B cell (primary cell): ENCODE data around the gene TCF12. TPM values are rescaled to one million over a fixed set of nuclear protein-coding genes. Genes with fewer than 3 reads are reported as not detected.

Source experiments
- ATAC-seq: fragments of 200-7000 bp; cut with Tn5 transposase; one replicate; pipeline ENCODE4 v1.10.0; 2021; ENCODE audit warnings: low read depth, mild to moderate bottlenecking, moderate number of reproducible peaks, moderate library complexity
- CTCF ChIA-PET: fragments of 350-600 bp; sonication (Branson Sonifier 250); formaldehyde crosslinking; loops from one replicate; lab custom pipeline; 2021; ENCODE audit warnings: antibody characterized with exemption, inconsistent platforms; lab: Charles Lee
- POLR2A ChIA-PET: fragments of 350-600 bp; sonication (Branson Sonifier 250); formaldehyde crosslinking; loops from one replicate; lab custom pipeline; 2021; ENCODE audit warnings: antibody characterized with exemption; lab: Charles Lee
- DNase-seq: peaks from one replicate; pipeline ENCODE4 v3.0.0; 2013
- H2AFZ ChIP-seq: 2 replicates; pipeline ENCODE4 v1.6.1; 2012; ENCODE audit warnings: mild to moderate bottlenecking, low read depth, low read length; ENCODE audit not compliant: insufficient read depth, poor library complexity, severe bottlenecking
- H3K27ac ChIP-seq, 2 donors: 1 replicate in 1 of 2; 2 replicates in 1 of 2; pipeline ENCODE4 v1.5.1; 2012 to 2013; ENCODE audit warnings: low read length in 2 of 2, mild to moderate bottlenecking in 2 of 2, moderate library complexity in 1 of 2
- H3K27me3 ChIP-seq, 4 experiments: fragments of 200-600 bp in 1 of 4; sonication (generic) in 1 of 4; replicated peaks in 1 of 4; 1 replicate in 2 of 4; 2 replicates in 2 of 4; pipeline versions ENCODE4 v1.6.1 to v1.7.0; 2013 to 2016; ENCODE audit warnings: low read length in 3 of 4, mild to moderate bottlenecking in 2 of 4, mixed read lengths in 1 of 4, moderate library complexity in 1 of 4; ENCODE audit not compliant: insufficient read depth in 4 of 4, control insufficient read depth in 3 of 4; ENCODE audit errors: control extremely low read depth in 1 of 4
- H3K36me3 ChIP-seq, 2 experiments: replicated peaks in 1 of 2; 1 replicate in 1 of 2; 2 replicates in 1 of 2; pipeline versions ENCODE4 v1.6.1 to v1.7.1; 2013; ENCODE audit warnings: low read length in 1 of 2; ENCODE audit not compliant: insufficient read depth in 2 of 2, control insufficient read depth in 1 of 2; ENCODE audit errors: control extremely low read depth in 1 of 2, extremely low read depth in 1 of 2
- H3K4me1 ChIP-seq, 2 donors: fragments of 200-600 bp in 1 of 2; sonication (generic) in 1 of 2; 1 replicate in 1 of 2; 2 replicates in 1 of 2; pipeline versions ENCODE4 v1.5.1 to v1.6.1; 2013 to 2017; ENCODE audit warnings: low read length in 2 of 2; ENCODE audit not compliant: control insufficient read depth in 2 of 2, insufficient read depth in 2 of 2
- H3K4me2 ChIP-seq: replicated peaks from 2 replicates; pipeline ENCODE3; 2012; ENCODE audit warnings: mild to moderate bottlenecking, low read depth, low read length; ENCODE audit not compliant: poor library complexity, severe bottlenecking
- H3K4me3 ChIP-seq, 5 experiments: fragments of 200-600 bp in 1 of 5; sonication (generic) in 1 of 5; 1 replicate in 3 of 5; 2 replicates in 2 of 5; pipeline versions ENCODE4 v1.5.1 to v1.7.0; 2011 to 2016; ENCODE audit warnings: low read length in 4 of 5, mild to moderate bottlenecking in 4 of 5, low read depth in 2 of 5, control low read depth in 1 of 5, moderate library complexity in 1 of 5; ENCODE audit not compliant: insufficient read depth in 1 of 5; ENCODE audit errors: control extremely low read depth in 1 of 5, extremely low read depth in 1 of 5
- H3K79me2 ChIP-seq: fragments of 200-600 bp; sonication (generic); one replicate; pipeline ENCODE4 v1.6.0; 2016; ENCODE audit warnings: low read length; ENCODE audit not compliant: control insufficient read depth, insufficient read depth
- H3K9ac ChIP-seq: fragments of 200-600 bp; sonication (generic); 2 replicates; pipeline ENCODE4 v1.6.1; 2017; ENCODE audit warnings: mild to moderate bottlenecking, low read length, moderate library complexity
- H3K9me3 ChIP-seq, 3 donors: one replicate each; pipeline versions ENCODE4 v1.6.1 to v1.7.1; 2013; ENCODE audit warnings: low read length in 2 of 3; ENCODE audit not compliant: control insufficient read depth in 2 of 3, insufficient read depth in 1 of 3; ENCODE audit errors: control extremely low read depth in 1 of 3
- H4K20me1 ChIP-seq: 2 replicates; pipeline ENCODE4 v1.6.0; 2012; ENCODE audit warnings: mild to moderate bottlenecking, low read length; ENCODE audit not compliant: insufficient read depth, control insufficient read depth, poor library complexity, severe bottlenecking
- H3K27ac Mint-ChIP-seq: one replicate; pipeline ENCODE4 v1.8.0; 2021; ENCODE audit warnings: mixed read lengths
- H3K27me3 Mint-ChIP-seq: one replicate; pipeline ENCODE4 v1.8.0; 2021; ENCODE audit warnings: mixed read lengths
- H3K4me1 Mint-ChIP-seq: one replicate; pipeline ENCODE4 v1.8.0; 2021; ENCODE audit warnings: mixed read lengths
- H3K4me3 Mint-ChIP-seq: one replicate; pipeline ENCODE4 v1.8.0; 2021; ENCODE audit warnings: mixed read lengths
- H3K9me3 Mint-ChIP-seq: one replicate; pipeline ENCODE4 v1.8.0; 2022; ENCODE audit warnings: mixed read lengths; ENCODE audit not compliant: insufficient read depth
- EZH2 ChIP-seq: IDR thresholded peaks from 2 replicates; pipeline ENCODE4 v1.6.1; 2012; ENCODE audit warnings: borderline replicate concordance, low read depth, mild to moderate bottlenecking, moderate library complexity, low read length; ENCODE audit not compliant: insufficient read depth, poor library complexity, severe bottlenecking
- WGBS: methylation state at CpG from one replicate; pipeline ENCODE4 v1.1.5; 2013; ENCODE audit warnings: missing lambda C conversion rate; ENCODE audit not compliant: insufficient coverage; 5-methylcytosine and 5-hydroxymethylcytosine counted together
- intact Hi-C: fragments of 100-400 bp; cut with micrococcal nuclease; formaldehyde crosslinking; loops from one replicate; pipeline ENCODE4 v1.10.0; 2022
- polyA plus RNA-seq: library from polyadenylated mRNA; depleted of rRNA; stranded (reverse); fragments of >200 nt; gene quantifications from 2 replicates; pipeline ENCODE4 v1.2.3, GENCODE V29; 2012
- total RNA-seq, 2 donors: library from RNA; stranded (reverse); fragments of 120-200 nt in 1 of 2; gene quantifications; 1 replicate in 1 of 2; 2 replicates in 1 of 2; pipeline versions ENCODE4 v1.2.3 to v1.2.4, GENCODE V29; 2013 to 2022
- TF ChIP-seq, protein P1 (sequence below): fragments of 200-600 bp; IDR thresholded peaks from one replicate; pipeline ENCODE4 v1.8.0; 2022; ENCODE audit warnings: antibody characterized with exemption, mild to moderate bottlenecking

Gene TCF12
- total and polyA plus RNA-seq, 2 donors (not counting 1 experiment from before 2014, with no cell fraction given) = 27.1 to 131 TPM

DNA sequence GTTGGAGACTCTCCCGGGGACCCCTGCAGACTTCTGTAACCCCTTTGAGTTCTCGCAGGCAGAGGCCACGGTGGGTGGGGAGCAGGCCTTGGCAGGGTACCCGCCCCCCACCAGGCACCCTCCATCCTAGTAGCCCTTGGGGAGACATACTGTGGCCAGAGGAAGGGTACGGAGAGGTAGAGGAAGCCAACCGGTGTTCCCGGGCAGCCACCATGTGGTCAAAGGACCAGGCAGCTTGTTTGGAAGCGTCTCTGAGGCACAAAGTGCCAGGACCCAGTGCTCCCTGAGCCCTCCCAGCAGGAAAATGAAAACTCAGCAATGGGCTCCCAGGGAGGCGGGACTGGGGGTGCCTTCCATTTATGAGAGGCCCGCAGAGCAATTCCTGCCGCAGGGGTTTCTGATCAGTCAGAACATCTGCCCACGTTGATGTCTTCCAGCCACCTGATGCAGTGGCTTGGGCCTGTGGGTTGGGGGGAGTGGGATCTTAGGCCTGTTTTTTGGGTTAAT lies 404.9 kb downstream of the TCF12 start:
- no peak for ATAC-seq
- no peaks in the 10 kb centered on the region for H4K20me1 ChIP-seq
- 96% methylated on average over 11 of the region's 12 CpGs for WGBS
- Mint-ChIP-seq H3K9me3 (no peaks in the 10 kb centered on the region), H3K27me3 (no peaks in the 10 kb centered on the region), H3K27ac (no peak overlapping the region), H3K4me1 (peaks cover 15% of the 10 kb centered on the region), H3K4me3 (no peak overlapping the region)
- no peak overlapping the region for H3K9ac ChIP-seq
- H3K4me3 ChIP-seq = no peak overlapping the region
- no peak overlapping the region for H3K27ac ChIP-seq
- intact Hi-C loops = no loop called here
- POLR2A ChIA-PET = no interaction called here
- DNase-seq = no peak
- peaks cover 30% of the 10 kb centered on the region for H3K79me2 ChIP-seq
- TF ChIP-seq, protein P1, sequence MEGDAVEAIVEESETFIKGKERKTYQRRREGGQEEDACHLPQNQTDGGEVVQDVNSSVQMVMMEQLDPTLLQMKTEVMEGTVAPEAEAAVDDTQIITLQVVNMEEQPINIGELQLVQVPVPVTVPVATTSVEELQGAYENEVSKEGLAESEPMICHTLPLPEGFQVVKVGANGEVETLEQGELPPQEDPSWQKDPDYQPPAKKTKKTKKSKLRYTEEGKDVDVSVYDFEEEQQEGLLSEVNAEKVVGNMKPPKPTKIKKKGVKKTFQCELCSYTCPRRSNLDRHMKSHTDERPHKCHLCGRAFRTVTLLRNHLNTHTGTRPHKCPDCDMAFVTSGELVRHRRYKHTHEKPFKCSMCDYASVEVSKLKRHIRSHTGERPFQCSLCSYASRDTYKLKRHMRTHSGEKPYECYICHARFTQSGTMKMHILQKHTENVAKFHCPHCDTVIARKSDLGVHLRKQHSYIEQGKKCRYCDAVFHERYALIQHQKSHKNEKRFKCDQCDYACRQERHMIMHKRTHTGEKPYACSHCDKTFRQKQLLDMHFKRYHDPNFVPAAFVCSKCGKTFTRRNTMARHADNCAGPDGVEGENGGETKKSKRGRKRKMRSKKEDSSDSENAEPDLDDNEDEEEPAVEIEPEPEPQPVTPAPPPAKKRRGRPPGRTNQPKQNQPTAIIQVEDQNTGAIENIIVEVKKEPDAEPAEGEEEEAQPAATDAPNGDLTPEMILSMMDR = no peak
- TF ChIP-seq EZH2 = no peak
- H3K4me1 ChIP-seq = peaks cover 12% of the 10 kb centered on the region in 2 donors
- H3K27me3 ChIP-seq = no peaks in the 10 kb centered on the region
- H3K4me2 ChIP-seq = no peak overlapping the region
- no peak overlapping the region for H2AFZ ChIP-seq
- H3K36me3 ChIP-seq = no peaks in the 10 kb centered on the region
- H3K9me3 ChIP-seq = peaks cover 0 to 11% (median 0%) of the 10 kb centered on the region in 3 donors
- CTCF ChIA-PET = interaction anchor here (0.8 kb wide), 1 partner anchor 207 kb away, joined by 3 read pairs; no protein-coding TSS in a partner anchor

DNA sequence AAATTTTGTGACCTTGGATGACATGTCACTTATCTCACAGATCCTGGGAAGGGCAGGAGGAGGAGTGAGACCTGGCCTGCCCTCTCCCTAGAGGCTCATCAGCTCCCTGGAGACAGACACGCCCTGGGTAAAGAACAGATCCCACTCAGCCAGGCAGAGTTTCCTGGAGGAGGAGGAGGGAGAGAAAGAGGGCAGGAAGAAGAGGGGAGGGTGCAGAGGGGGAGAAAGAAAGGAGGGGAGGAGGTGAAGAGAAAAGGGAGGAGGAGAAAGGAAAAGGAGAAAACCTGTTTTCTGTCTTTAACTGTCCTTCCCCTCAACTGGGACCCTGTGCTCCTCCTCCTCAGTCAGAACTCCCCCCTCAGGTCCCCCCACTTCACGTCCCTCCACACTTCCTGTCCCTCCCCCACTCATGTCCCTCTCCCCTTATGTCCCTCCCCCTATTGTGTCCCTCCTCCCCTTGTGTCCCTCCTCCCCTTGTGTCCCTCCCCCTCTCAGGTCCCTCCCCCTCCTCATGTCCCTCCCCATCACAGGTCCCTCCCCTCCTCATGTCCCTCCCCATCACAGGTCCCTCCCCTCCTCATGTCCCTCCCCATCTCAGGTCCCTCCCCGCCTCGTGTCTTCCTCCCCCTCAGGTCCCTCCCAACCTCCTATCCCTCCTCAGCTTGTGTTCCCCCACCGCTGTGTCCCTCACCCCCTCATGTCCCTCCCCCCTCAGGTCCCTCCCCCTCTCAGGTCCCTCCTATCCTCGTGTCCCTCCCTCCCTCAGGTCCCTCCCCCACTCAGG lies 405.6 kb downstream of the TCF12 start:
- DNase-seq (no peak), ATAC-seq (peak; percentile 39)
- Histone ChIP-seq H3K9ac (no peak overlapping the region), H3K36me3 (no peaks in the 10 kb centered on the region), H3K4me3 (no peak overlapping the region), H3K79me2 (peaks cover 25% of the 10 kb centered on the region), H3K9me3 (peaks cover 0 to 8% (median 0%) of the 10 kb centered on the region in 3 donors), H3K27me3 (no peaks in the 10 kb centered on the region), H3K27ac (no peak overlapping the region), H2AFZ (no peak overlapping the region), H4K20me1 (no peaks in the 10 kb centered on the region), H3K4me2 (no peak overlapping the region), H3K4me1 (peaks cover 9 to 12% of the 10 kb centered on the region in 2 donors)
- Mint-ChIP-seq H3K27ac (no peak overlapping the region), H3K9me3 (no peaks in the 10 kb centered on the region), H3K27me3 (no peaks in the 10 kb centered on the region), H3K4me3 (no peak overlapping the region), H3K4me1 (peaks cover 15% of the 10 kb centered on the region)
- 60% methylated on average over 1 of the region's 6 CpGs for WGBS
- ChIA-PET POLR2A (no interaction called here), CTCF (no interaction called here)
- intact Hi-C loops = no loop called here
- no peak for TF ChIP-seq EZH2
- TF ChIP-seq, protein P1 = no peak
